Measurements from ENCODE around the gene C1orf198.
"Not testable (repeated sequence)": the region's sequence is repeated elsewhere in the genome, so short reads cannot be mapped to it uniquely, and the experiment has no call there.

Gene C1orf198

GRCh38 chr1:230858918-230859729 is 9.2 kb downstream of the C1orf198 start:
- no peak for DNase-seq

- DNase-seq: no peak
Observed at GRCh38 chr1:230858236-230858820, 10.0 kb downstream of the C1orf198 start.

GRCh38 chr1:230857822-230858221 is 10.5 kb downstream of the C1orf198 start:
- DNase-seq: no peak

- no peak for DNase-seq
Observed at GRCh38 chr1:230857077-230857476, 11.2 kb downstream of the C1orf198 start.

- no peak for DNase-seq
Observed at GRCh38 chr1:230855886-230856285, 12.4 kb downstream of the C1orf198 start.

GRCh38 chr1:230854423-230854822 is 13.9 kb downstream of the C1orf198 start:
- DNase-seq: no peak

GRCh38 chr1:230853731-230854130 is 14.6 kb downstream of the C1orf198 start:
- no peak for DNase-seq

- DNase-seq: no peak
Observed at GRCh38 chr1:230852959-230853358, 15.4 kb downstream of the C1orf198 start.

- DNase-seq: no peak
Observed at GRCh38 chr1:230851291-230851691, 17.0 kb downstream of the C1orf198 start.

- DNase-seq: no peak
Observed at GRCh38 chr1:230850547-230850946, 17.8 kb downstream of the C1orf198 start.

GRCh38 chr1:230849451-230850224 is 18.7 kb downstream of the C1orf198 start:
- DNase-seq: no peak

- DNase-seq: no peak
Observed at GRCh38 chr1:230848235-230848634, 20.1 kb downstream of the C1orf198 start.

- DNase-seq: not testable (repeated sequence)
Observed at GRCh38 chr1:230845184-230845583, 23.1 kb downstream of the C1orf198 start.

GRCh38 chr1:230844561-230844960 is 23.8 kb downstream of the C1orf198 start:
- DNase-seq: no peak

GRCh38 chr1:230843503-230844309 is 24.6 kb downstream of the C1orf198 start:
- no peak for DNase-seq

GRCh38 chr1:230842801-230843200 is 25.5 kb downstream of the C1orf198 start:
- DNase-seq: no peak

GRCh38 chr1:230839173-230839572 is 29.1 kb downstream of the C1orf198 start:
- DNase-seq: no peak

GRCh38 chr1:230836793-230837192 is 31.5 kb downstream of the C1orf198 start:
- no peak for DNase-seq

GRCh38 chr1:230836347-230836746 is 32.0 kb downstream of the C1orf198 start:
- DNase-seq: no peak

- DNase-seq: no peak
Observed at GRCh38 chr1:230834292-230834691, 34.0 kb downstream of the C1orf198 start.

GRCh38 chr1:230833511-230833910 is 34.8 kb downstream of the C1orf198 start:
- DNase-seq: no peak

GRCh38 chr1:230832476-230832875 is 35.8 kb downstream of the C1orf198 start:
- no peak for DNase-seq

GRCh38 chr1:230831771-230832170 is 36.5 kb downstream of the C1orf198 start:
- no peak for DNase-seq
